Brain microvascular endothelial cell (primary cell): ENCODE data around the gene PBX4.

Experiments
- DNase-seq: peaks from one replicate; pipeline ENCODE4 v3.0.0-alpha.2; 2020
- H3K27ac ChIP-seq: fragments of 250-450 bp; sonication (Bioruptor Pico); 2 replicates; pipeline ENCODE4 v1.5.1; 2020; ENCODE audit warnings: mild to moderate bottlenecking, moderate library complexity
- H3K27me3 ChIP-seq: fragments of 250-450 bp; sonication (Bioruptor Pico); replicated peaks from 2 replicates; pipeline ENCODE4 v1.5.1; 2020; ENCODE audit warnings: mild to moderate bottlenecking
- H3K36me3 ChIP-seq: fragments of 250-450 bp; sonication (Bioruptor Pico); replicated peaks from 2 replicates; pipeline ENCODE4 v1.5.1; 2020; ENCODE audit warnings: mild to moderate bottlenecking
- H3K4me3 ChIP-seq: 2 replicates; pipeline ENCODE4 v1.5.1; 2011; ENCODE audit warnings: low read depth, mild to moderate bottlenecking, control low read depth, low read length, moderate library complexity
- in situ Hi-C: cut with HindIII; loops from 2 replicates; pipeline ENCODE4 v1.10.0; 2017; ENCODE audit warnings: low sequenced_read_pairs, low pct_ligation_motif_present
- TF ChIP-seq, protein P1 (sequence below): IDR thresholded peaks from 2 replicates; pipeline ENCODE4 v1.5.1; 2011; ENCODE audit warnings: low read depth, mild to moderate bottlenecking, moderate library complexity, low read length, control low read depth, inconsistent platforms; ENCODE audit errors: missing control alignments

The PBX4 gene

DNA sequence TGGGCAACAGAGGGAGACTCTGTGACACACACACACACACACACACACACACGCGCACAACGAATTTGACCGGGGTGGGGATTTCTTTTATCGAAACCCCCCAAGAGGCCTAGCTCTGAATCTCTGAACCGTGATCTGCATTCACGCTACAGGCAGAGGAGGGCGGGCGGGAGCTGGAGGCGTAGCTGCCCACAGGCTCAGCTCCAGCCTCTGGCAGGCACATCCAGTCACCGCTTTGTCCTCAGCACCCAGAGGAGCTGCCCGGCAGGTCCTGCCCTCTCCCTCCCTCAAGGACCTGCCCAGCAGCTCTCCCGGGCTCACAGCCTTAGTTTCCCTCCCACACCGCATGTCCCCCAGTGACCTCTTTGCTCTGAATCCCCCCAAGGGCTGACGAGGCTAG, 60.4 kb downstream of the PBX4 start:
- no peak overlapping the region for H3K27ac ChIP-seq
- in situ Hi-C loops: no loop called here
- DNase-seq: no peak
- H3K4me3 ChIP-seq: no peak overlapping the region
- TF ChIP-seq, protein P1, sequence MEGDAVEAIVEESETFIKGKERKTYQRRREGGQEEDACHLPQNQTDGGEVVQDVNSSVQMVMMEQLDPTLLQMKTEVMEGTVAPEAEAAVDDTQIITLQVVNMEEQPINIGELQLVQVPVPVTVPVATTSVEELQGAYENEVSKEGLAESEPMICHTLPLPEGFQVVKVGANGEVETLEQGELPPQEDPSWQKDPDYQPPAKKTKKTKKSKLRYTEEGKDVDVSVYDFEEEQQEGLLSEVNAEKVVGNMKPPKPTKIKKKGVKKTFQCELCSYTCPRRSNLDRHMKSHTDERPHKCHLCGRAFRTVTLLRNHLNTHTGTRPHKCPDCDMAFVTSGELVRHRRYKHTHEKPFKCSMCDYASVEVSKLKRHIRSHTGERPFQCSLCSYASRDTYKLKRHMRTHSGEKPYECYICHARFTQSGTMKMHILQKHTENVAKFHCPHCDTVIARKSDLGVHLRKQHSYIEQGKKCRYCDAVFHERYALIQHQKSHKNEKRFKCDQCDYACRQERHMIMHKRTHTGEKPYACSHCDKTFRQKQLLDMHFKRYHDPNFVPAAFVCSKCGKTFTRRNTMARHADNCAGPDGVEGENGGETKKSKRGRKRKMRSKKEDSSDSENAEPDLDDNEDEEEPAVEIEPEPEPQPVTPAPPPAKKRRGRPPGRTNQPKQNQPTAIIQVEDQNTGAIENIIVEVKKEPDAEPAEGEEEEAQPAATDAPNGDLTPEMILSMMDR: no peak
- H3K27me3 ChIP-seq: no peaks in the 10 kb centered on the region
- no peaks in the 10 kb centered on the region for H3K36me3 ChIP-seq

DNA sequence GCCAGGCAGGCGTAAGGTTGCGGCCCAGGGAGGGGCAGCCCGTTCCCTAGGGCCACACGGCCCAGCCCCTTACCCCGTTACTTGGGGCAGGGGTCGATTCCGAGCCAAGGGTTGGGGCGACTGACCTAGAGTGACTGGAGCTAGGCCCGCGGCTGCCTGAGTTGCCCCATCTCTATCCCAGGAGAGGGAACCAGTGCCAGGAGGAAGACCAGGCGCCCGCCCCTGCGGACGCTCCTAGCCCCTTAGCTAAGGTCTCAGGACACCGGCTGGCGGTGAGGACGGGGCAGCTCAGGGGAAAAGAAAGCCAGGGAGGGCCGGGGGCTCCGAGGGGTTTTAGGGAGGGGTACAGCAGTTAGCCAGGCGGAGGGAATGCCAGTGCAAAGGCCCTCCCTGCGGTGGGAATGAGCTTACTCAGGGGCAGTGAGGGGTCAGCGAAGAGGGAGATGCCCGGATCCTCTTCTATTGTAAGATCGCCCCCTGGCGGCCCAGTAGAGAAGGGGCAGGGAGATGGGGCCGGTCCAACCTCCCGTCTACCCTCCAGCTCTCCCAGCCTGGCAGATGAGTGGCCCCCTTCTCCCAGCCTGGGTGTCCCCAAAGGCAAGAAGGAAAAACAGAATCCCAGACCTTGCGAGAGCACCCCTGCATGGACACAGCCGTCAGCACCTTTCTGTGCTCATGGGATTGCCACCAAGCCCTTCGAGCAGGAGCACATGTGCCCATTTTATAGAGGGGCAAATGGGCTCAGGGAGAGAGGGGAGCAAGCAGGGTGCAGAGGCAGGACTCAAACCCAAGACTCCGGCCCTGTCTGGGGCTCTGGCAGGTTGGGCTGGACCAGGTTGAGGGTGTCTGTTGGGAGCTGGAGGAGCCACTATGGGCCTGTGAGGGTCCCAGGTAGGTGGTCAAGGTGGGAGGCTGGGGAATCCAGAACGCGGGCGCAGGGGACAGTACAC, 64.1 kb downstream of the PBX4 start:
- TF ChIP-seq, protein P1: peak; percentile 83
- Histone ChIP-seq H3K36me3 (no peaks in the 10 kb centered on the region), H3K27me3 (no peaks in the 10 kb centered on the region), H3K4me3 (no peak overlapping the region), H3K27ac (no peak overlapping the region)
- in situ Hi-C loops: no loop called here
- no peak for DNase-seq

DNA sequence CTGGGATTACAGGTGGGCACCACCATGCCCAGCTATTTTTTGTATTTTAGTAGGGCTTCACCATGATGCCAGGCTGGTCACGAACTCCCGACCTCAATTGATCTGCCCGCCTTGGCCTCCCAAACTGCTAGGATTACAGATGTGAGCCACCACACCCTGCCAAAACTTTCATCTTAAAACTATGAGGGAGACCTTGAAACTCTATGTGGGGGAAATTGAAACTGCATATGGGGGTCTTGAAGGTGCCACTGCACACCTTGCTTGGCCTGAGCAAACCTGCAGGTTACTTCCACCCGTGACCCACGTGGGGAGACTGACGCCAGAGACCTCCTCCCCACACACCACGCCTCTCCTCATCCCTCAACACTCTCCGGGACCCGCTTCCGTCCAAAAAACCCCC, 64.8 kb downstream of the PBX4 start:
- Histone ChIP-seq H3K4me3 (no peak overlapping the region), H3K36me3 (no peaks in the 10 kb centered on the region), H3K27me3 (no peaks in the 10 kb centered on the region), H3K27ac (no peak overlapping the region)
- TF ChIP-seq, protein P1: no peak
- DNase-seq: no peak
- in situ Hi-C loops: no loop called here

DNA sequence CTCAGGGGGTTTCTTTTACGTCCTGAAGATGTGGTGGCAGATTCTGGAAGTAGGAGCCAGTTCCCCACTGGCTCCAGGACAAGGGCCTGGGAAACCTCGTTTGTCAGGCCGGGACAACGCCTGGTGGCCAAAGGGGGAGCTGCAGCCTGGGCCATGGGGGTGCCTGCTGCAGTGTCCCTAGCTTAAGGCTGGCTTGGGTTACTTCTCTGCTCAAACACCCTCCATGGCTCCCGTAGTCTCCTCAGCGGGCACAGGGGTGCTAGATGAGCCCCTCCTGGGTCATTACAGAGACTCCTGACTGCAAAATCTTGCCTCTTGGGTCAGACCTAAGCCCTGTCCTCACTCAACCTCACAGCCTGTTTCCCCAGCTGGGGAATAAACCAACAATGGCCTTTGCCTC, 65.7 kb downstream of the PBX4 start:
- Histone ChIP-seq H3K36me3 (no peaks in the 10 kb centered on the region), H3K27ac (no peak overlapping the region), H3K27me3 (peaks cover 4% of the 10 kb centered on the region), H3K4me3 (no peak overlapping the region)
- TF ChIP-seq, protein P1: peak; percentile 83
- in situ Hi-C loops: no loop called here
- peak; percentile 36 for DNase-seq

DNA sequence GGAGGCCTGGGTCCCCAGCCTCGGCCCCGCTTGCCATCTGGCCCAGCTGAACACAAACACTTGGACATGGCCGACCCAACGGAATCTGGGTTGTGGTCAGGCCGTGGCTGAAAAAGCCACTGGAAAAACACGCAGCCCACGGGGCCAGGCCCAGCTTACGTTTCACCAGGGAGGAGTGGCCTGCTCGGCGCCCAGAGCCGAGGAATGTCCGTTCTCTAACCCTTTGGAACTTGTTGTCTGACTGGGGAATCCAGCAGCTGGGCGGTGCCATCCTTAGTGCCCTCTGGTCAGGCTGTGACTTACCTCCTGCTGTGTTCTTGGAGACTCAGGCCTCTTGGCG, 66.7 kb downstream of the PBX4 start:
- Histone ChIP-seq H3K36me3 (no peaks in the 10 kb centered on the region), H3K27ac (no peak overlapping the region), H3K4me3 (no peak overlapping the region), H3K27me3 (peaks cover 4% of the 10 kb centered on the region)
- TF ChIP-seq, protein P1: no peak
- in situ Hi-C loops: no loop called here
- no peak for DNase-seq
